Activated CD4-positive, CD25-positive, alpha-beta regulatory T cell (primary cell): Measurements from ENCODE around the gene IQCE.
"Not testable (repeated sequence)": the region's sequence is repeated elsewhere in the genome, so short reads cannot be mapped to it uniquely, and the experiment has no call there.

ENCODE experiments used
- DNase-seq, 4 experiments: peaks; one replicate each; lab custom pipeline; 2025; lab: John Stamatoyannopoulos, UW

IQCE gene

GRCh38 chr7:2576742-2577491 is 18.1 kb downstream of the IQCE start:
- DNase-seq: no peak

- no peak for DNase-seq
Measured at GRCh38 chr7:2577914-2578680, 19.3 kb downstream of the IQCE start.

- no peak for DNase-seq
Measured at GRCh38 chr7:2580636-2581035, 21.9 kb downstream of the IQCE start.

GRCh38 chr7:2582006-2582735 is 23.4 kb downstream of the IQCE start:
- no peak for DNase-seq

- DNase-seq: no peak
Measured at GRCh38 chr7:2583798-2584580, 25.2 kb downstream of the IQCE start.

- DNase-seq: no peak
Measured at GRCh38 chr7:2585446-2585845, 26.7 kb downstream of the IQCE start.

- DNase-seq: no peak
Measured at GRCh38 chr7:2586326-2587020, 27.7 kb downstream of the IQCE start.

GRCh38 chr7:2587134-2587533 is 28.4 kb downstream of the IQCE start:
- DNase-seq: no peak

GRCh38 chr7:2587778-2588177 is 29.0 kb downstream of the IQCE start:
- no peak for DNase-seq

GRCh38 chr7:2589341-2589740 is 30.6 kb downstream of the IQCE start:
- no peak for DNase-seq

- not testable (repeated sequence) for DNase-seq
Measured at GRCh38 chr7:2589941-2590340, 31.2 kb downstream of the IQCE start.

- no peak for DNase-seq
Measured at GRCh38 chr7:2592375-2592865, 33.6 kb downstream of the IQCE start.

- DNase-seq: no peak
Measured at GRCh38 chr7:2593036-2593727, 34.4 kb downstream of the IQCE start.

- DNase-seq: no peak
Measured at GRCh38 chr7:2594599-2594998, 35.8 kb downstream of the IQCE start.

GRCh38 chr7:2595258-2595860 is 36.6 kb downstream of the IQCE start:
- no peak for DNase-seq

- no peak for DNase-seq
Measured at GRCh38 chr7:2596464-2597272, 37.9 kb downstream of the IQCE start.

GRCh38 chr7:2597273-2597640 is 38.5 kb downstream of the IQCE start:
- no peak for DNase-seq

- DNase-seq: no peak
Measured at GRCh38 chr7:2598154-2598823, 39.5 kb downstream of the IQCE start.

GRCh38 chr7:2601065-2601464 is 42.3 kb downstream of the IQCE start:
- DNase-seq: no peak
